ENCODE measurements around the gene PPL. TPM values are rescaled to one million over a fixed set of nuclear protein-coding genes. Genes with fewer than 3 reads are reported as not detected.

PPL gene, protein sequence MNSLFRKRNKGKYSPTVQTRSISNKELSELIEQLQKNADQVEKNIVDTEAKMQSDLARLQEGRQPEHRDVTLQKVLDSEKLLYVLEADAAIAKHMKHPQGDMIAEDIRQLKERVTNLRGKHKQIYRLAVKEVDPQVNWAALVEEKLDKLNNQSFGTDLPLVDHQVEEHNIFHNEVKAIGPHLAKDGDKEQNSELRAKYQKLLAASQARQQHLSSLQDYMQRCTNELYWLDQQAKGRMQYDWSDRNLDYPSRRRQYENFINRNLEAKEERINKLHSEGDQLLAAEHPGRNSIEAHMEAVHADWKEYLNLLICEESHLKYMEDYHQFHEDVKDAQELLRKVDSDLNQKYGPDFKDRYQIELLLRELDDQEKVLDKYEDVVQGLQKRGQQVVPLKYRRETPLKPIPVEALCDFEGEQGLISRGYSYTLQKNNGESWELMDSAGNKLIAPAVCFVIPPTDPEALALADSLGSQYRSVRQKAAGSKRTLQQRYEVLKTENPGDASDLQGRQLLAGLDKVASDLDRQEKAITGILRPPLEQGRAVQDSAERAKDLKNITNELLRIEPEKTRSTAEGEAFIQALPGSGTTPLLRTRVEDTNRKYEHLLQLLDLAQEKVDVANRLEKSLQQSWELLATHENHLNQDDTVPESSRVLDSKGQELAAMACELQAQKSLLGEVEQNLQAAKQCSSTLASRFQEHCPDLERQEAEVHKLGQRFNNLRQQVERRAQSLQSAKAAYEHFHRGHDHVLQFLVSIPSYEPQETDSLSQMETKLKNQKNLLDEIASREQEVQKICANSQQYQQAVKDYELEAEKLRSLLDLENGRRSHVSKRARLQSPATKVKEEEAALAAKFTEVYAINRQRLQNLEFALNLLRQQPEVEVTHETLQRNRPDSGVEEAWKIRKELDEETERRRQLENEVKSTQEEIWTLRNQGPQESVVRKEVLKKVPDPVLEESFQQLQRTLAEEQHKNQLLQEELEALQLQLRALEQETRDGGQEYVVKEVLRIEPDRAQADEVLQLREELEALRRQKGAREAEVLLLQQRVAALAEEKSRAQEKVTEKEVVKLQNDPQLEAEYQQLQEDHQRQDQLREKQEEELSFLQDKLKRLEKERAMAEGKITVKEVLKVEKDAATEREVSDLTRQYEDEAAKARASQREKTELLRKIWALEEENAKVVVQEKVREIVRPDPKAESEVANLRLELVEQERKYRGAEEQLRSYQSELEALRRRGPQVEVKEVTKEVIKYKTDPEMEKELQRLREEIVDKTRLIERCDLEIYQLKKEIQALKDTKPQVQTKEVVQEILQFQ (N-terminal part only)
- total RNA-seq (29.1 and 32.8 TPM in 2 replicates), polyA plus RNA-seq (44.5 and 45.0 TPM in 2 replicates)

DNA sequence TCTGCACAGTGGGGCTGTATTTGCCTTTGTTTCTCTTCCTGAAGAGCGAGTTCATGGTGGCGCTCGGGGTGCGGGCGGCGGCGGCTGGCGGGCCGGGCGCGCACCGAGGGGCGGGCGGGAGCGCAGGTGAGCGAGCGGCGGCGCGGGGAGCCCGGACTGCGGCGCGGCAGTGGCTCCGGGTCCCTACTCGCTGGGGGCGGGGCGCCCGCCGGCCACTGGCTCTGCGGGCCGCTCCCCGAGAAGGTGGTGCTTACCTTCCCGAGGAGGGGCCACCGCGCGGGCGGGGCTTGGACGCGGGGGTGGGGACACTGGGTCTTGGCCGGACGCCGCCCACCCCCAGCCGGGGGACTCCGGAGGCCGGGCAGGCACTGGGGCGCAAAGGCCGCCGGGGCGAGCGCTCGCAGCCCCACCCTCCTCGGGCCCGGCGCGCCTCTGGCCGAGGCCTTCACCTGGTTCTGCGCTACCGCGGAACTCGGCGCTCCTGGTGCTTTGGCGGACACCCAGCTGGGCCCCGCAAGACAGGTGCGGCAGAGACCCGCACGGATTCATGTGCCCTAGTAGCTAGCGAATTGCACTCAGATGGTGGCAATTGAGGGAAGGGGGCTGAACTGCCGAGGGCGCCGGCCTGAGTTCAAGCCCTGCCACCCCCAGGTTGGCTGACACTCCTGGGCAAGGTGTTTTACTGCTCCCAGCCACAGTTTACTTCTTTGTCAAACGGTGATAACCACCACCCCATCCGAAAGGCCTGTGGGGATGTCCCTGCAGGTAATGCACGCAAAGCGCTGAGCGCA is at the start of gene PPL:
Gene PPL (minus strand): TSS at position 158 of the 791 bp plus-strand sequence. CDS start 103 bp downstream, at position 55.
- H3K4me1 ChIP-seq (ENCODE audit: insufficient read depth): peaks cover 13% of the 10 kb centered on the region
- no peaks in the 10 kb centered on the region for H3K27me3 ChIP-seq
- peak within 1 kb of the TSS; percentile 95 for H3K27ac ChIP-seq
- peaks cover 36% of the 10 kb centered on the region for H3K79me2 ChIP-seq
- 19% methylated on average over 34 of the region's 76 CpGs for WGBS (ENCODE audit: low lambda C conversion rate, missing lambda C conversion rate)
- peak within 1 kb of the TSS; percentile 53 for H3K4me3 ChIP-seq
- H2AFZ ChIP-seq: peak within 1 kb of the TSS; percentile 62
- TF ChIP-seq, protein P1, sequence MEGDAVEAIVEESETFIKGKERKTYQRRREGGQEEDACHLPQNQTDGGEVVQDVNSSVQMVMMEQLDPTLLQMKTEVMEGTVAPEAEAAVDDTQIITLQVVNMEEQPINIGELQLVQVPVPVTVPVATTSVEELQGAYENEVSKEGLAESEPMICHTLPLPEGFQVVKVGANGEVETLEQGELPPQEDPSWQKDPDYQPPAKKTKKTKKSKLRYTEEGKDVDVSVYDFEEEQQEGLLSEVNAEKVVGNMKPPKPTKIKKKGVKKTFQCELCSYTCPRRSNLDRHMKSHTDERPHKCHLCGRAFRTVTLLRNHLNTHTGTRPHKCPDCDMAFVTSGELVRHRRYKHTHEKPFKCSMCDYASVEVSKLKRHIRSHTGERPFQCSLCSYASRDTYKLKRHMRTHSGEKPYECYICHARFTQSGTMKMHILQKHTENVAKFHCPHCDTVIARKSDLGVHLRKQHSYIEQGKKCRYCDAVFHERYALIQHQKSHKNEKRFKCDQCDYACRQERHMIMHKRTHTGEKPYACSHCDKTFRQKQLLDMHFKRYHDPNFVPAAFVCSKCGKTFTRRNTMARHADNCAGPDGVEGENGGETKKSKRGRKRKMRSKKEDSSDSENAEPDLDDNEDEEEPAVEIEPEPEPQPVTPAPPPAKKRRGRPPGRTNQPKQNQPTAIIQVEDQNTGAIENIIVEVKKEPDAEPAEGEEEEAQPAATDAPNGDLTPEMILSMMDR (IDR thresholded peaks at IDR 0.05; ENCODE audit: poor library complexity): no peak
- TF ChIP-seq EZH2phosphoT487 (IDR thresholded peaks at IDR 0.05; ENCODE audit: low read depth, severe bottlenecking, unreplicated experiment) (no peak), EZH2 (IDR thresholded peaks at IDR 0.05; ENCODE audit: borderline replicate concordance) (no peak)
- peak; percentile 96 for DNase-seq (ENCODE audit: low spot score)
- peak within 1 kb of the TSS; percentile 92 for H3K4me2 ChIP-seq
- peaks cover 2% of the 10 kb centered on the region for H4K20me1 ChIP-seq (ENCODE audit: insufficient read depth, poor library complexity, severe bottlenecking)
- no peaks in the 10 kb centered on the region for H3K9me3 ChIP-seq (ENCODE audit: low read depth)
- no peaks in the 10 kb centered on the region for H3K36me3 ChIP-seq (replicated peaks; ENCODE audit: insufficient read depth, low read depth)
- no peaks in the 10 kb centered on the region for H3K9me2 ChIP-seq (replicated peaks; ENCODE audit: insufficient read depth)

DNA sequence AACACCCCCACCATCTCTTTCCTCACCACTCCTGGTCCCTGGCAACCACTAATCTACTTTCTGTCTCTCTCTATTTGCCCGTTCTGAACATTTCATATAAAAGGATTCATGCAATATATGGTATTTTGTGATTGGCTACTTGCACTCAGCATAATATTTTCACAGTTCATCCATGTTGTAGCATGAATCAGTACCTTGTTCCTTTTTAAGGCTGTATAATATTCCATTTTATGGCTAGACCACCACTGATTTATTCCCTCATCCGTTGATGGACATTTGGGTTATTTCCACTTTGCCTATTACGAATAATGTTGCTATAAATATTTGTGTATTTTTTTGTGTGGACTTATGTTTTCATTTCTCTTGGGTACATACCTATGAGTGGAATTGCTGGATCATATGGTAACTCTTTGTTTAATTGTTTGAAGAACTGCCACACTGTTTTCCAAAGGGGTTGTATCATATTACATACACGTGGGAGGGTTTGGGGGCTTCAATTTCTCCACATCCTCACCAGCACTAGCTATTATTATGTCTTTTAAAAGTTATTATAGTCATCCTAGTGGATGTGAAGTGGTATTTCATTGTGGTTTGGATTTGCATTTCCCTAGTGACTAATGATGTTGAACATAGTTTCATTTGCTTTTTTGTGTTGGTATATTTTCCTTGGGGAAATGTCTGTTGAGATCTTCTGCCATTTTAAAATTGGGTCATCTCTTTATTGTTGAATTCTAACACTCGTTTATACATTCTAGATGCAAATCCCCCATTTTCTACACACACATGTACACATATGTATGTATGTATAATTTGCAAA is 47.4 kb upstream of the PPL start:
- 68% methylated on average over 5 of the region's 5 CpGs for WGBS (ENCODE audit: low lambda C conversion rate, missing lambda C conversion rate)
- Histone ChIP-seq H3K4me3 (no peak overlapping the region), H3K9me2 (replicated peaks; ENCODE audit: insufficient read depth) (no peaks in the 10 kb centered on the region)

More for the DNA sequence above, 47.4 kb upstream of the PPL start:
- no peaks in the 10 kb centered on the region for H3K36me3 ChIP-seq (replicated peaks; ENCODE audit: insufficient read depth, low read depth)
- no peak overlapping the region for H3K27ac ChIP-seq
- no peaks in the 10 kb centered on the region for H4K20me1 ChIP-seq (ENCODE audit: insufficient read depth, poor library complexity, severe bottlenecking)
- no peaks in the 10 kb centered on the region for H3K9me3 ChIP-seq (ENCODE audit: low read depth)
- TF ChIP-seq EZH2phosphoT487 (IDR thresholded peaks at IDR 0.05; ENCODE audit: low read depth, severe bottlenecking, unreplicated experiment) (no peak), EZH2 (IDR thresholded peaks at IDR 0.05; ENCODE audit: borderline replicate concordance) (no peak)
- TF ChIP-seq, protein P1 (IDR thresholded peaks at IDR 0.05; ENCODE audit: poor library complexity): no peak
- H3K4me2 ChIP-seq: no peak overlapping the region
- peaks cover 35% of the 10 kb centered on the region for H3K27me3 ChIP-seq
- no peaks in the 10 kb centered on the region for H3K4me1 ChIP-seq (ENCODE audit: insufficient read depth)
- no peak for DNase-seq (ENCODE audit: low spot score)
- H2AFZ ChIP-seq: no peak overlapping the region
- H3K79me2 ChIP-seq: no peaks in the 10 kb centered on the region

Data from hepatocyte (in vitro differentiated cells).